ENCODE results near the gene SNAPC4. TPM values are rescaled to one million over a fixed set of nuclear protein-coding genes. Genes with fewer than 3 reads are reported as not detected.

Gene SNAPC4
- total RNA-seq, 4 donors from 2014 or later: 5.9 to 9.9 (median 9.6) TPM

GRCh38 chr9:136393531-136393930, 6.4 kb downstream of the SNAPC4 start:
- WGBS, 2 donors: 89 to 93% methylated on average over 15 to 17 of the region's 17 CpGs
- no peak for TF ChIP-seq CTCF (IDR thresholded peaks at IDR 0.05)
- TF ChIP-seq POLR2A (IDR thresholded peaks at IDR 0.05): no peak
- intact Hi-C loops (cut with DNase I; ENCODE audit: low total_unique reads): no loop called here

GRCh38 chr9:136392538-136393449, 7.2 kb downstream of the SNAPC4 start:
- TF ChIP-seq CTCF (IDR thresholded peaks at IDR 0.05): no peak
- no peak for TF ChIP-seq POLR2A (IDR thresholded peaks at IDR 0.05)
- 77 to 89% methylated on average over 17 to 19 of the region's 21 CpGs for WGBS, 2 donors
- no peak overlapping the region for H3K4me3 ChIP-seq (ENCODE audit: low read depth, poor library complexity, severe bottlenecking)
- intact Hi-C loops (cut with DNase I; ENCODE audit: low total_unique reads): no loop called here
- no peak for DNase-seq (ENCODE audit: low spot score in 2 of 2)

More at GRCh38 chr9:136393531-136393930, 6.4 kb downstream of the SNAPC4 start:
- no peak overlapping the region for H3K4me3 ChIP-seq (ENCODE audit: low read depth, poor library complexity, severe bottlenecking)
- DNase-seq (ENCODE audit: low spot score in 2 of 2): no peak

GRCh38 chr9:136391737-136392537, 8.0 kb downstream of the SNAPC4 start:
- WGBS, 2 donors: 90 to 92% methylated on average over 26 to 28 of the region's 28 CpGs
- H3K4me3 ChIP-seq (ENCODE audit: low read depth, poor library complexity, severe bottlenecking): no peak overlapping the region
- no peak for DNase-seq (ENCODE audit: low spot score in 2 of 2)
- intact Hi-C loops (cut with DNase I; ENCODE audit: low total_unique reads): no loop called here
- TF ChIP-seq POLR2A (IDR thresholded peaks at IDR 0.05): no peak

GRCh38 chr9:136389396-136389795, 10.6 kb downstream of the SNAPC4 start:
- no peak for DNase-seq (ENCODE audit: low spot score in 2 of 2)
- WGBS, 2 donors: 70 to 75% methylated on average over 14 of the region's 14 CpGs
- intact Hi-C loops (cut with DNase I; ENCODE audit: low total_unique reads): no loop called here
- no peak for TF ChIP-seq CTCF (IDR thresholded peaks at IDR 0.05)
- no peak for TF ChIP-seq POLR2A (IDR thresholded peaks at IDR 0.05)
- no peak overlapping the region for H3K4me3 ChIP-seq (ENCODE audit: low read depth, poor library complexity, severe bottlenecking)

GRCh38 chr9:136387217-136387616, 12.8 kb downstream of the SNAPC4 start:
- intact Hi-C loops (cut with DNase I; ENCODE audit: low total_unique reads): no loop called here
- TF ChIP-seq CTCF (IDR thresholded peaks at IDR 0.05) (no peak), POLR2A (IDR thresholded peaks at IDR 0.05) (no peak)
- no peak for DNase-seq (ENCODE audit: low spot score in 2 of 2)
- H3K4me3 ChIP-seq (ENCODE audit: low read depth, poor library complexity, severe bottlenecking): no peak overlapping the region
- 92 to 97% methylated on average over 19 of the region's 19 CpGs for WGBS, 2 donors

GRCh38 chr9:136386018-136386417, 14.0 kb downstream of the SNAPC4 start:
- H3K4me3 ChIP-seq (ENCODE audit: low read depth, poor library complexity, severe bottlenecking): no peak overlapping the region
- TF ChIP-seq CTCF (IDR thresholded peaks at IDR 0.05): no peak
- no peak for TF ChIP-seq POLR2A (IDR thresholded peaks at IDR 0.05)
- WGBS, 2 donors: 87 to 91% methylated on average over 13 of the region's 13 CpGs
- no peak for DNase-seq (ENCODE audit: low spot score in 2 of 2)
- intact Hi-C loops (cut with DNase I; ENCODE audit: low total_unique reads): no loop called here
